Measurements from ENCODE around the gene TACC2. TPM values are rescaled to one million over a fixed set of nuclear protein-coding genes. Genes with fewer than 3 reads are reported as not detected.

Gene TACC2
- total and polyA plus RNA-seq, 2 experiments from 2014 or later, result 75.7 to 98.0 TPM

- no peak for DNase-seq (ENCODE audit: low read depth in 1 of 2, low spot score in 1 of 2)
- H3K27me3 ChIP-seq, result no peaks in the 10 kb centered on the region
- H3K9me3 ChIP-seq (ENCODE audit: low read depth), result no peaks in the 10 kb centered on the region
- no peak overlapping the region for H3K4me3 ChIP-seq
- H3K27ac ChIP-seq, result no peak overlapping the region
- peaks cover 3% of the 10 kb centered on the region for H3K4me1 ChIP-seq (ENCODE audit: low read depth)
- H3K36me3 ChIP-seq, result no peaks in the 10 kb centered on the region
- TF ChIP-seq CTCF (IDR thresholded peaks at IDR 0.05; ENCODE audit: low read depth, low read length), result no peak
These were observed 12.4 kb upstream of the TACC2 start for GRCh38 chr10:121976607-121977006.

DNA sequence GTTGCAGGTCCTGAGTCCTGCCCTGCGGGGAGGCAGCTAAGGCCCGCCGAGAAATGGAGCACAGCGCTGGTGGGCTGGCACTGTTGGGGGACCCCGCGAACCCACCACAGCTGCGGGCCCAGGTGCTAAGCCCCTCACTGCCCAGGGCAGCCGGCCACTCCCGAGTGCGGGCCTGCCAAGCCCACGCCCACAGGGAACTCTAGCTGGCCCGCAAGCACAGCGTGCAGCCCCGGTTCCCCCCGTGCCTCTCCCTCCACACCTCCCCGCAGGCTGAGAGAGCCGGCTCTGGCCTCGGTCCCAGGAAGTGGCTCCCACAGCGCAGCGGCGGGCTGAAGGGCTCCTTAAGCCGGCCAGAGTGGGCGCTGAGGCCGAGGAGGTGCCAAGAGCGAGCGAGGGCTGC, 10.5 kb upstream of the TACC2 start:
- Histone ChIP-seq H3K27me3 (no peaks in the 10 kb centered on the region), H3K9me3 (ENCODE audit: low read depth) (no peaks in the 10 kb centered on the region), H3K27ac (no peak overlapping the region), H3K4me1 (ENCODE audit: low read depth) (peaks cover 3% of the 10 kb centered on the region), H3K4me3 (no peak overlapping the region), H3K36me3 (no peaks in the 10 kb centered on the region)
- DNase-seq (ENCODE audit: low read depth in 1 of 2, low spot score in 1 of 2), result no peak
- TF ChIP-seq CTCF (IDR thresholded peaks at IDR 0.05; ENCODE audit: low read depth, low read length), result no peak

- H3K27me3 ChIP-seq, result no peaks in the 10 kb centered on the region
- no peak overlapping the region for H3K4me3 ChIP-seq
- no peaks in the 10 kb centered on the region for H3K4me1 ChIP-seq (ENCODE audit: low read depth)
- H3K9me3 ChIP-seq (ENCODE audit: low read depth), result no peaks in the 10 kb centered on the region
- no peak for DNase-seq (ENCODE audit: low read depth in 1 of 2, low spot score in 1 of 2)
- TF ChIP-seq CTCF (IDR thresholded peaks at IDR 0.05; ENCODE audit: low read depth, low read length), result no peak
- H3K27ac ChIP-seq, result no peak overlapping the region
- H3K36me3 ChIP-seq, result no peaks in the 10 kb centered on the region
These were observed 7.6 kb upstream of the TACC2 start for GRCh38 chr10:121981346-121981745.

DNA sequence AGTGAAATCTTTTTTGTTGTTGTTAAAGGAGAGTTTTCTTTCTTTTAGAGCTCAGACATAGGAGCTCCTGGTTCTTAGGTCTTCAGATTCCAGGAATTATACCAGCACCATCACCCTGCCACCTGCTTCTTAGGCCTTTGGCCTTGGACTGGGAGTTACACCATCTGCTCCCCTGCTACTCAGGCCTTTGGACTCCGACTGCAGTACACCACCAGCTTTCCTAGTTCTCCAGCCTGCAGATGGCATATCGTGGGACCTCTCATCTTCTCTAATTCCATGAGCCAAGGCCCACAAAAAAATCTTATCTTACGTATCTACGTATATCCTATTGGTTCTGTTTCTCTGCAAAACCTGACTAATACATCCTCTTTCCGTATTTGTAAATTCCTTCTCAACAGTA, 5.1 kb upstream of the TACC2 start:
- Histone ChIP-seq H3K4me3 (no peak overlapping the region), H3K27me3 (no peaks in the 10 kb centered on the region), H3K9me3 (ENCODE audit: low read depth) (no peaks in the 10 kb centered on the region), H3K4me1 (ENCODE audit: low read depth) (no peaks in the 10 kb centered on the region), H3K27ac (no peak overlapping the region), H3K36me3 (no peaks in the 10 kb centered on the region)
- DNase-seq (ENCODE audit: low read depth in 1 of 2, low spot score in 1 of 2), result no peak
- TF ChIP-seq CTCF (IDR thresholded peaks at IDR 0.05; ENCODE audit: low read depth, low read length), result no peak

GRCh38 chr10:121984463-121984862, 4.5 kb upstream of the TACC2 start:
- no peaks in the 10 kb centered on the region for H3K9me3 ChIP-seq (ENCODE audit: low read depth)
- no peak overlapping the region for H3K4me3 ChIP-seq
- no peaks in the 10 kb centered on the region for H3K36me3 ChIP-seq
- no peak overlapping the region for H3K27ac ChIP-seq
- TF ChIP-seq CTCF (IDR thresholded peaks at IDR 0.05; ENCODE audit: low read depth, low read length), result no peak
- no peaks in the 10 kb centered on the region for H3K4me1 ChIP-seq (ENCODE audit: low read depth)
- no peaks in the 10 kb centered on the region for H3K27me3 ChIP-seq
- no peak for DNase-seq (ENCODE audit: low read depth in 1 of 2, low spot score in 1 of 2)

Data from cardiac muscle cell (in vitro differentiated cells and primary cell).